OCI-LY7 (cell line): ENCODE data around the gene CHD9. TPM values are rescaled to one million over a fixed set of nuclear protein-coding genes. Genes with fewer than 3 reads are reported as not detected.

ENCODE experiments used
- BruUV-seq: library from RNA; stranded (reverse); fragments of 400-500 nt; replicated peaks from 2 replicates; lab custom pipeline; 2021; lab: Mats Ljungman, UMichigan
- CTCF ChIA-PET: fragments of 300-600 bp; sonication (Branson Sonifier 250); formaldehyde crosslinking; loops from one replicate; lab custom pipeline; 2022; ENCODE audit warnings: antibody characterized with exemption; ENCODE audit not compliant: unreplicated experiment; lab: Charles Lee
- POLR2A ChIA-PET: fragments of 300-600 bp; sonication (Branson Sonifier 250); formaldehyde crosslinking; loops from one replicate; lab custom pipeline; 2022; ENCODE audit warnings: antibody characterized with exemption; lab: Charles Lee
- DNase-seq: peaks from one replicate; pipeline ENCODE4 v3.0.0-alpha.2; 2015; ENCODE audit warnings: low spot score
- H2AFZ ChIP-seq: fragments of 200-600 bp; sonication (generic), shearing (Covaris generic); 2 replicates; pipeline ENCODE4 v1.6.1; 2014; ENCODE audit warnings: mild to moderate bottlenecking, antibody characterized with exemption, low read length, moderate library complexity
- H3K27ac ChIP-seq: fragments of 200-600 bp; sonication (generic); 2 replicates; pipeline ENCODE4 v1.5.1; 2014; ENCODE audit warnings: mixed run types, low read depth, mild to moderate bottlenecking, moderate library complexity, low read length, inconsistent platforms; ENCODE audit not compliant: poor library complexity, severe bottlenecking
- H3K36me3 ChIP-seq: fragments of 200-600 bp; sonication (generic); 2 replicates; pipeline ENCODE4 v1.6.1; 2014; ENCODE audit warnings: mild to moderate bottlenecking, antibody characterized with exemption, low read length, moderate library complexity, mixed read lengths; ENCODE audit not compliant: insufficient read depth
- H3K4me1 ChIP-seq: fragments of 200-600 bp; sonication (generic); 2 replicates; pipeline ENCODE4 v1.5.1; 2014; ENCODE audit warnings: mild to moderate bottlenecking, low read length; ENCODE audit not compliant: insufficient read depth, poor library complexity, severe bottlenecking
- H3K4me2 ChIP-seq: fragments of 200-600 bp; sonication (generic); 2 replicates; pipeline ENCODE4 v1.6.1; 2014; ENCODE audit warnings: mild to moderate bottlenecking, low read length
- H3K4me3 ChIP-seq: fragments of 200-600 bp; sonication (generic); 2 replicates; pipeline ENCODE4 v1.5.1; 2014; ENCODE audit warnings: mild to moderate bottlenecking, low read depth, low read length; ENCODE audit not compliant: poor library complexity, severe bottlenecking
- H3K79me2 ChIP-seq: fragments of 200-600 bp; sonication (generic); 2 replicates; pipeline ENCODE4 v1.6.1; 2016; ENCODE audit warnings: low read depth, mild to moderate bottlenecking, low read length, moderate library complexity, mixed read lengths; ENCODE audit not compliant: insufficient read depth
- H3K9me2 ChIP-seq: fragments of 200-600 bp; sonication (generic); 2 replicates; pipeline ENCODE4 v1.6.1; 2016; ENCODE audit warnings: mild to moderate bottlenecking, low read length, mixed read lengths; ENCODE audit not compliant: insufficient read depth
- H3K9me3 ChIP-seq: fragments of 200-600 bp; sonication (generic); 2 replicates; pipeline ENCODE4 v1.6.1; 2014; ENCODE audit warnings: mild to moderate bottlenecking, mixed run types, low read length, mixed read lengths
- H4K20me1 ChIP-seq: fragments of 200-600 bp; sonication (generic); 2 replicates; pipeline ENCODE4 v1.6.1; 2014; ENCODE audit warnings: mild to moderate bottlenecking, antibody characterized with exemption, low read length, moderate library complexity, mixed read lengths; ENCODE audit not compliant: insufficient read depth
- EZH2phosphoT487 ChIP-seq: fragments of 200-600 bp; sonication (generic); IDR thresholded peaks from 2 replicates; pipeline ENCODE4 v1.6.1; 2018; ENCODE audit warnings: low read depth, borderline replicate concordance, mild to moderate bottlenecking, mixed run types, antibody characterized with exemption, low read length, moderate library complexity, mixed read lengths
- intact Hi-C: fragments of 100-400 bp; cut with micrococcal nuclease; formaldehyde crosslinking; loops from one replicate; pipeline ENCODE4 v1.10.0; 2022; ENCODE audit not compliant: unreplicated experiment
- total RNA-seq, 2 experiments: library from RNA; depleted of rRNA in 1 of 2; stranded (reverse); fragments of >200 nt in 1 of 2; shearing (Covaris generic) in 1 of 2; gene quantifications; 2 replicates each; pipeline ENCODE4 v1.2.3, GENCODE V29; 2014 to 2022
- TF ChIP-seq, protein P1 (sequence below): fragments of 200-600 bp; sonication (generic); conservative IDR thresholded peaks from 2 replicates; pipeline ENCODE4 v1.5.1; 2014; ENCODE audit warnings: mild to moderate bottlenecking, antibody characterized with exemption, low read length, moderate library complexity, mixed read lengths

Gene CHD9
- total RNA-seq, 2 experiments from 2014 or later = 52.6 to 85.9 TPM

DNA sequence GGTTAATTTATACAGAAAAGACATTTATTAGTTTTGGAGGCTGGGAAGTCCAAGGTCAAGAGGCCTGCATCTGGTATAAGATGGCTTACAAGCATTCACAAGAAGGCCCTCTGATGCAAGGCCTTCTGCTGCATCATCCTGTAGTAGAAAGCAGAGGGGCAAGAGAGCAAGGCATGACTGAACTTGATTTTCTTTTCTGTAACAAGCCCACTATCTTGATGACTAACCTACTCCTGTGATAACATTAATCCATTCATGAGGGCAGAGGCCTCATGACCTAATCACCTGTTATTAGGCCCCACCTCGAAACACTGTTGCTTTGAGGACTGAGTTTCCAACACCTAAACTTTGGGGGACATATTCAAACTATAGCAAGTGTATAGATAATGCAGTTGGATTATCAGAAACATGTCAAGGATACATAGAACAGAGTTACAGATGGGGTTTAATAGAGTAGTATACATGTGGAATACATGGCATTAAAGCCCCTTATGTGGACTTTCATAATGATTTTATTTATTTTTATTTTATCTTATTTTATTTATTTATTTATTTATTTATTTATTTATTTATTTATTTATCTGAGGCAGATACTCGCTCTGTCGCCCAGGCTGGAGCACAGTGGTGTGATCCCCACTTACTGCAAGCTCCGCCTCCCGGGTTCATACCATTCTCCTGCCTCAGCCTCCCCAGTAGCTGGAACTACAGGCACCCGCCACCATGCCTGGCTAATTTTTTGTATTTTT, 88.2 kb downstream of the CHD9 start:
- POLR2A ChIA-PET = interaction anchor here (0.7 to 1.3 kb wide), 4 partner anchors 8 to 1392 kb away, joined by 3 to 4 read pairs (median 3); no protein-coding TSS in a partner anchor

GRCh38 chr16:53147500-53148065, 92.8 kb downstream of the CHD9 start:
- peaks cover 58% of the 10 kb centered on the region for H3K36me3 ChIP-seq
- BruUV-seq = no TSS peak
- no peak for DNase-seq
- no peak overlapping the region for H3K4me2 ChIP-seq
- peaks cover 12% of the 10 kb centered on the region for H3K4me1 ChIP-seq
- ChIA-PET CTCF (no interaction called here), POLR2A (interaction anchor here (1.4 kb wide), 1 partner anchor 18 kb away, joined by 4 read pairs; no protein-coding TSS in a partner anchor)
- peaks cover 21% of the 10 kb centered on the region; the same call in 1 of the 2 replicates for H3K9me3 ChIP-seq
- no peak overlapping the region for H3K4me3 ChIP-seq
- no peak overlapping the region for H3K27ac ChIP-seq
- no peak overlapping the region for H2AFZ ChIP-seq
- TF ChIP-seq EZH2phosphoT487 = no peak
- TF ChIP-seq, protein P1, sequence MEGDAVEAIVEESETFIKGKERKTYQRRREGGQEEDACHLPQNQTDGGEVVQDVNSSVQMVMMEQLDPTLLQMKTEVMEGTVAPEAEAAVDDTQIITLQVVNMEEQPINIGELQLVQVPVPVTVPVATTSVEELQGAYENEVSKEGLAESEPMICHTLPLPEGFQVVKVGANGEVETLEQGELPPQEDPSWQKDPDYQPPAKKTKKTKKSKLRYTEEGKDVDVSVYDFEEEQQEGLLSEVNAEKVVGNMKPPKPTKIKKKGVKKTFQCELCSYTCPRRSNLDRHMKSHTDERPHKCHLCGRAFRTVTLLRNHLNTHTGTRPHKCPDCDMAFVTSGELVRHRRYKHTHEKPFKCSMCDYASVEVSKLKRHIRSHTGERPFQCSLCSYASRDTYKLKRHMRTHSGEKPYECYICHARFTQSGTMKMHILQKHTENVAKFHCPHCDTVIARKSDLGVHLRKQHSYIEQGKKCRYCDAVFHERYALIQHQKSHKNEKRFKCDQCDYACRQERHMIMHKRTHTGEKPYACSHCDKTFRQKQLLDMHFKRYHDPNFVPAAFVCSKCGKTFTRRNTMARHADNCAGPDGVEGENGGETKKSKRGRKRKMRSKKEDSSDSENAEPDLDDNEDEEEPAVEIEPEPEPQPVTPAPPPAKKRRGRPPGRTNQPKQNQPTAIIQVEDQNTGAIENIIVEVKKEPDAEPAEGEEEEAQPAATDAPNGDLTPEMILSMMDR = no peak
- peaks cover 74% of the 10 kb centered on the region for H3K79me2 ChIP-seq
- H3K9me2 ChIP-seq = no peaks in the 10 kb centered on the region
- intact Hi-C loops = no loop called here
- peaks cover 9% of the 10 kb centered on the region; the same call in 1 of the 2 replicates for H4K20me1 ChIP-seq

More for the DNA sequence above, 88.2 kb downstream of the CHD9 start:
- H3K4me1 ChIP-seq = no peaks in the 10 kb centered on the region
- intact Hi-C loops = no loop called here
- no peak overlapping the region for H3K27ac ChIP-seq
- peaks cover 75% of the 10 kb centered on the region; the same call in 1 of the 2 replicates for H3K79me2 ChIP-seq
- no peak overlapping the region for H3K4me2 ChIP-seq
- H4K20me1 ChIP-seq = no peaks in the 10 kb centered on the region
- CTCF ChIA-PET = no interaction called here
- DNase-seq = no peak
- no peak overlapping the region for H2AFZ ChIP-seq
- BruUV-seq = no TSS peak
- H3K9me3 ChIP-seq = no peaks in the 10 kb centered on the region
- H3K4me3 ChIP-seq = no peak overlapping the region
- peaks cover 28% of the 10 kb centered on the region for H3K36me3 ChIP-seq
- TF ChIP-seq EZH2phosphoT487 = no peak
- TF ChIP-seq, protein P1 = no peak
- no peaks in the 10 kb centered on the region for H3K9me2 ChIP-seq
